ENCODE results near the gene MCOLN3. TPM values are rescaled to one million over a fixed set of nuclear protein-coding genes. Genes with fewer than 3 reads are reported as not detected.
"Not testable (repeated sequence)": the region's sequence is repeated elsewhere in the genome, so short reads cannot be mapped to it uniquely, and the experiment has no call there.

MCOLN3 gene
- total RNA-seq, 1 donor from 2014 or later = 0.09 TPM

DNA sequence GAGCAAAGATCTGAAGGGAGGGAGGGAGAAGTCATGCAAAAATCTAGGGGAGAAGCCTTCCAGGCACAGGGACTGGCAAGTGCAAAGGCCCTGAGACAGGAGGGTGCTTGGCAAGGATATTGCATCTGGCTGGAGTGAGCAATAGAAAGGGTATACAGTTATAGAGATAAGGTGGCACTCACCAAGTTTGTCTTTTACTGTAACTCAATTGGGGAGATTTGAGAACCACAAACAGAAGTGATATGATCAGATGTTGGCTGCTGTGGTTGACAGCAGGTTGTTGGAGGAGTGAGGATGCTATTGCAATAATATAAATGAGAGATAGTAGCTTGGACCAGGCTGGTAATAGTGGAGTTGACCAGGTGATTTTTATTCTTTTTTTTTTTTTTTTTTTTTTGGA lies 25.6 kb downstream of the MCOLN3 start:
- no peaks in the 10 kb centered on the region for H3K36me3 Mint-ChIP-seq (ENCODE audit: low read depth)
- TF ChIP-seq, protein P1, sequence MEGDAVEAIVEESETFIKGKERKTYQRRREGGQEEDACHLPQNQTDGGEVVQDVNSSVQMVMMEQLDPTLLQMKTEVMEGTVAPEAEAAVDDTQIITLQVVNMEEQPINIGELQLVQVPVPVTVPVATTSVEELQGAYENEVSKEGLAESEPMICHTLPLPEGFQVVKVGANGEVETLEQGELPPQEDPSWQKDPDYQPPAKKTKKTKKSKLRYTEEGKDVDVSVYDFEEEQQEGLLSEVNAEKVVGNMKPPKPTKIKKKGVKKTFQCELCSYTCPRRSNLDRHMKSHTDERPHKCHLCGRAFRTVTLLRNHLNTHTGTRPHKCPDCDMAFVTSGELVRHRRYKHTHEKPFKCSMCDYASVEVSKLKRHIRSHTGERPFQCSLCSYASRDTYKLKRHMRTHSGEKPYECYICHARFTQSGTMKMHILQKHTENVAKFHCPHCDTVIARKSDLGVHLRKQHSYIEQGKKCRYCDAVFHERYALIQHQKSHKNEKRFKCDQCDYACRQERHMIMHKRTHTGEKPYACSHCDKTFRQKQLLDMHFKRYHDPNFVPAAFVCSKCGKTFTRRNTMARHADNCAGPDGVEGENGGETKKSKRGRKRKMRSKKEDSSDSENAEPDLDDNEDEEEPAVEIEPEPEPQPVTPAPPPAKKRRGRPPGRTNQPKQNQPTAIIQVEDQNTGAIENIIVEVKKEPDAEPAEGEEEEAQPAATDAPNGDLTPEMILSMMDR (conservative IDR thresholded peaks at IDR 0.05) = no peak
- no peak overlapping the region for H3K27ac Mint-ChIP-seq (ENCODE audit: unreplicated experiment)
- no peak overlapping the region for H3K4me3 Mint-ChIP-seq
- peaks cover 6% of the 10 kb centered on the region for H3K4me1 Mint-ChIP-seq
- DNase-seq (ENCODE audit: low read depth, low spot score) = no peak
- no peaks in the 10 kb centered on the region for H3K27me3 Mint-ChIP-seq (ENCODE audit: low read depth)
- H3K9me3 Mint-ChIP-seq = no peaks in the 10 kb centered on the region

DNA sequence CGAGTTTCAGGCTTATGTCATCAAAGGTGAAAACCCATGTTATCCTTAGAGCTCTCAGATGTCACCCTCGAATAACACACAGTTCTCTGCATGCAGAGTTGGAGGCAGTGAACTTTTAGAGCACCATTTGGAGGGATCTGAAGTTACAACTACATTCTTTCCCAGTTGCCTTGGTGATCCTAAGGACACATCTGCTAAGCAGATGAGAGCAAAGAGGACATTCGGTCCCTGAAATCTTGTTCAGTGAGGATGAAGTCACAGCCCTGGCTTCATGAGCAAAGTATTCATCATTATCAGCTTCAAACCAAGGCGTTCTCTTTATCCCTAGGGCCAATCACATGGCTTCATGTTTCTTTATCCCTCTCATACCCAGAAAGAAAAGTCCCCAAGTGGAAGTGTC lies 28.3 kb downstream of the MCOLN3 start:
- peaks cover 6% of the 10 kb centered on the region for H3K4me1 Mint-ChIP-seq
- H3K36me3 Mint-ChIP-seq (ENCODE audit: low read depth) = no peaks in the 10 kb centered on the region
- no peak overlapping the region for H3K27ac Mint-ChIP-seq (ENCODE audit: unreplicated experiment)
- no peak overlapping the region for H3K4me3 Mint-ChIP-seq
- DNase-seq (ENCODE audit: low read depth, low spot score) = no peak
- H3K27me3 Mint-ChIP-seq (ENCODE audit: low read depth) = no peaks in the 10 kb centered on the region
- H3K9me3 Mint-ChIP-seq = no peaks in the 10 kb centered on the region
- TF ChIP-seq, protein P1 (conservative IDR thresholded peaks at IDR 0.05) = no peak

DNA sequence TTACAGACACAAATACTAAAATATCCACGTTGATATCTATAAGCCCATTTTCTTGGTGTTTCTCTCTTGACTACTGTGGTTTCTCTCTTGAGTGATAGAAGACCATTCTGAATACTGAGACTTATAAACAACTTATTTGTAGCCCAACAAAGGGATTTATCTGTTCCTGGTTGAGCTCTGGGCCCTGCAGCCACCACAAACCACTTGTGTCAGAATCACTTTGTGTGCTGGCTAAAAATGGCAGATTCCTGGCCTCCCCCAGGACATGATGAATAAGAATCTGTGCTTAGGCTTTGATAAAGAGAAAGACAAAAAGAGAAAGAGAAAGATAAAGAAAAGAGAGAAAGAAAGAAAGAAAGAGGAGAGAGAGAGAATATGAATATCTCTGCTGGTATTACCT lies 32.5 kb downstream of the MCOLN3 start:
- Mint-ChIP-seq H3K4me1 (peaks cover 6% of the 10 kb centered on the region), H3K27ac (ENCODE audit: unreplicated experiment) (no peak overlapping the region), H3K36me3 (ENCODE audit: low read depth) (peaks cover 3% of the 10 kb centered on the region), H3K4me3 (no peak overlapping the region), H3K27me3 (ENCODE audit: low read depth) (peaks cover 27% of the 10 kb centered on the region), H3K9me3 (peaks cover 7% of the 10 kb centered on the region)
- no peak for DNase-seq (ENCODE audit: low read depth, low spot score)
- TF ChIP-seq, protein P1 (conservative IDR thresholded peaks at IDR 0.05) = no peak

DNA sequence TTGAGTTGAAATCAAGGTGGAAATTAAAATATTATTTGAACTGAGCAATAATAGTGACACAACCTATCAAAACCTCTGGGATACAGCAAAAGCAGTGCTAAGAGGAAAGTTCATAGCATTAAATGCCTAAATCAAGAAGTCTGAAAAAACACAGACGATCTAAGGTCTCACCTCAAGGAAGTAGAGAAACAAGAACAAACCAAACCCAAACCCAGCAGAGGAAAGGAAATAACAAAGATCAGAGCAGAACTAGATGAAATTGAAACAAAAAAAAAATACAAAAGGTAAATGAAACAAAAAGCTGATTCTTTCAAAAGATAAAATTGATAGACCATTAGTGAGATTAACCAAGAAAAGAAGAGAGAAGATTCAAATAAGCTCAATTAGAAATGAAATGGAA lies 42.7 kb downstream of the MCOLN3 start:
- H3K36me3 Mint-ChIP-seq (ENCODE audit: low read depth); H3K4me3 Mint-ChIP-seq; H3K27ac Mint-ChIP-seq (ENCODE audit: unreplicated experiment); H3K4me1 Mint-ChIP-seq; DNase-seq (ENCODE audit: low read depth, low spot score): not testable (repeated sequence)
- Mint-ChIP-seq H3K27me3 (ENCODE audit: low read depth) (peaks cover 64% of the 10 kb centered on the region), H3K9me3 (peaks cover 13% of the 10 kb centered on the region)

DNA sequence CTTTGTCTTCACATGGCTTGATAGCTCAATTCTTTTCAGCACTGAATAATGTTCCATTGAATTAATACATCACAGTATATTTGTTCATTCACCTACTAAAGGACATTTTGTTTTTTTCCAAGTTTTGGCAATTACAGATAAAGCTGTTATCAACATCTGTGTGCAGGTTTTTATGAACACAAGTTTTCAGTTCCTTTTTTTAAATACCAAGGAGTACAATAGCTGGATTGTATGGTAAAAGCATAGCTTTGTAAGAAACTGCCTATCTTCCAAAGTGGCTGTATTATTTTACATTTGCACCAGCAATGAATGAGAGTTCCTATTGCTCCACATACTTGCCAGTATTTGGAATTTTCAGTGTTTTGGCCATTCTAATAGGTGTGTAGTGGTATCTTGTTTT lies 46.6 kb downstream of the MCOLN3 start:
- DNase-seq (ENCODE audit: low read depth, low spot score) = no peak
- TF ChIP-seq, protein P1 (conservative IDR thresholded peaks at IDR 0.05) = no peak
- Mint-ChIP-seq H3K4me1 (peaks cover 5% of the 10 kb centered on the region), H3K27ac (ENCODE audit: unreplicated experiment) (no peak overlapping the region), H3K9me3 (peaks cover 8% of the 10 kb centered on the region), H3K27me3 (ENCODE audit: low read depth) (peaks cover 78% of the 10 kb centered on the region), H3K4me3 (no peak overlapping the region), H3K36me3 (ENCODE audit: low read depth) (peaks cover 3% of the 10 kb centered on the region)

DNA sequence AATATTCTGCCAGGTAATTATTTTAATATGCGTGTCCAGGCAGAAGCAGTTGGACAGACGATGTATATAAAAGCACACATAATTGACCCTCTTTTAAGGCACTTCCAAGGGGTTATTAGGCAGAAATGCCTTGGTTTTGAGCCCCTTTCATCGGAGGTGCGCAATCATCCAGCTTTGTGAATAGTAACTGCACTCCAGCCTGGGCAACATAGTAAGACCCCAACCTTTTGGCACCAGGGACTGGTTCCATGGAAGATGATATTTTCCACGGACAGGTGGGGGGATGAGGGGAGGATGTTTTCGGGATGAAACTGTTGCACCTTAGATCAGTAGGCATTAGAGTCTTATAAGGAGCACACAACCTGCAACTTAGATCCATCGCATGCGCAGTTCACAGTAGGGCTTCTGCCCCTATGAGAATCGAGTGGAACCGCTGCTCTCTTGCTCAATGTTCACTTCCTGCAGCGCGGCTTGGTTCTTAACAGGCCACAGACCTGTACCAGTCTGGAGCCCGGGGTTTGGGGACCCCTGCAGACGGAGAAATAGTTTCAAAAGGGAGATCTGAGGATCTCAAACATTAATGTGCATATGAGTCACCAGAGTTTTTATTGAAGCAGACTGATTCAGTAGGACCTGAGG lies 49.5 kb downstream of the MCOLN3 start:
- Mint-ChIP-seq H3K27me3 (ENCODE audit: low read depth) (peaks cover 89% of the 10 kb centered on the region), H3K27ac (ENCODE audit: unreplicated experiment) (no peak overlapping the region), H3K36me3 (ENCODE audit: low read depth) (peaks cover 2% of the 10 kb centered on the region), H3K4me1 (peaks cover 10% of the 10 kb centered on the region), H3K4me3 (peak overlapping the region; percentile 73), H3K9me3 (no peaks in the 10 kb centered on the region)
- TF ChIP-seq, protein P1 (conservative IDR thresholded peaks at IDR 0.05) = no peak
- DNase-seq (ENCODE audit: low read depth, low spot score) = peak; percentile 2
